ENCODE data around the gene MDC1.

DNA sequence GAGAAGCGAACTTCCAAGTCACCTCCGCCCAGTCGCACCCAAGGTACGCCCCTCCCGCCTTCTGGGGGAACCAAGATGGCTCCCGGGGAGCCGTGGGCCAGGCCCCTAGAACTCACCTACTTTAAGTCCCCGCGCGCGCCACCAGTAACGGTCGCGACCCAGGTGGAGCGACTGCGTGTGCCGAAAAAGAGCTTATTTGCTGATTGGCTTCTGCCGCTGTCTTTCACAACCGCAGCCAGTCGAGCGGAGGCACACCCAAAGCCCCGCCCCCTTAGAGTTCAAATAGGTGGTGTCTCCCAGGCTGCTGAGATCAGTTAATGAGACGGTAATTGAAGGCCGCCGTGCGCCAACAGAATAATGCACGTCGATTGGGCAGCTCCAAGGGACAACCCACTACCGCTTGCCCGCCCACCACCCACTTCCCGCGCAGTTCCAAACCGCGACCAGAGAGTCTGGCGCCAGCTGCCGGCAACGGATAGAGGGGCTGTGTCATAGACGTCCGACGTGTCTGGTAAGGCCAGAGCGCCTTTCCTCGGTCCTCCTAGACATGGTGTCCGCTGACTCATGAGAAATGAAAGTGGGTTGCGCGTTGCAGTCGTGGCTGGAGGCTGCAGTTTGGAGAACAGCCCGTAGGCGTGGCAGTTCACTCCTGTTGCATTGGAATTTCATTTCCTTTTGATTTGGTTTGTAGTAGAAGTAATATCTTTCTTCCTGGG lies at the start of gene MDC1:
- TF ChIP-seq, protein P1, sequence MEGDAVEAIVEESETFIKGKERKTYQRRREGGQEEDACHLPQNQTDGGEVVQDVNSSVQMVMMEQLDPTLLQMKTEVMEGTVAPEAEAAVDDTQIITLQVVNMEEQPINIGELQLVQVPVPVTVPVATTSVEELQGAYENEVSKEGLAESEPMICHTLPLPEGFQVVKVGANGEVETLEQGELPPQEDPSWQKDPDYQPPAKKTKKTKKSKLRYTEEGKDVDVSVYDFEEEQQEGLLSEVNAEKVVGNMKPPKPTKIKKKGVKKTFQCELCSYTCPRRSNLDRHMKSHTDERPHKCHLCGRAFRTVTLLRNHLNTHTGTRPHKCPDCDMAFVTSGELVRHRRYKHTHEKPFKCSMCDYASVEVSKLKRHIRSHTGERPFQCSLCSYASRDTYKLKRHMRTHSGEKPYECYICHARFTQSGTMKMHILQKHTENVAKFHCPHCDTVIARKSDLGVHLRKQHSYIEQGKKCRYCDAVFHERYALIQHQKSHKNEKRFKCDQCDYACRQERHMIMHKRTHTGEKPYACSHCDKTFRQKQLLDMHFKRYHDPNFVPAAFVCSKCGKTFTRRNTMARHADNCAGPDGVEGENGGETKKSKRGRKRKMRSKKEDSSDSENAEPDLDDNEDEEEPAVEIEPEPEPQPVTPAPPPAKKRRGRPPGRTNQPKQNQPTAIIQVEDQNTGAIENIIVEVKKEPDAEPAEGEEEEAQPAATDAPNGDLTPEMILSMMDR (IDR thresholded peaks at IDR 0.05): no peak
- no peak for TF ChIP-seq ZFX (IDR thresholded peaks at IDR 0.05; ENCODE audit: borderline replicate concordance)
